ENCODE results near the gene CBR1.

GRCh38 chr21:36069713-36070583, at the start of gene CBR1:
- TF ChIP-seq EZH2phosphoT487 (IDR thresholded peaks at IDR 0.05; ENCODE audit: insufficient read depth, low read depth) (no peak), EZH2 (IDR thresholded peaks at IDR 0.05; ENCODE audit: insufficient read depth, poor library complexity, severe bottlenecking) (no peak)
